Astrocyte of the spinal cord (primary cell): ENCODE data around the gene GJB2.

Experiments used
- DNase-seq: peaks from one replicate; pipeline ENCODE4 v3.0.0; 2011; ENCODE audit warnings: low read depth, low spot score
- H3K4me3 ChIP-seq: 2 replicates; pipeline ENCODE4 v1.5.1; 2011; ENCODE audit warnings: low read depth, mild to moderate bottlenecking, low read length, moderate library complexity
- in situ Hi-C: cut with HindIII; loops from 2 replicates; pipeline ENCODE4 v1.10.0; 2017; ENCODE audit warnings: low sequenced_read_pairs
- TF ChIP-seq, protein P1 (sequence below): IDR thresholded peaks from 2 replicates; pipeline ENCODE4 v1.5.1; 2012; ENCODE audit warnings: low read depth, mild to moderate bottlenecking, low read length, inconsistent platforms

GJB2 gene

GRCh38 chr13:20192836-20193161 is at the start of gene GJB2:
Gene GJB2 (minus strand): TSS chr13:20192938. CDS start chr13:20189581, 3,357 bp downstream.
- TF ChIP-seq, protein P1, sequence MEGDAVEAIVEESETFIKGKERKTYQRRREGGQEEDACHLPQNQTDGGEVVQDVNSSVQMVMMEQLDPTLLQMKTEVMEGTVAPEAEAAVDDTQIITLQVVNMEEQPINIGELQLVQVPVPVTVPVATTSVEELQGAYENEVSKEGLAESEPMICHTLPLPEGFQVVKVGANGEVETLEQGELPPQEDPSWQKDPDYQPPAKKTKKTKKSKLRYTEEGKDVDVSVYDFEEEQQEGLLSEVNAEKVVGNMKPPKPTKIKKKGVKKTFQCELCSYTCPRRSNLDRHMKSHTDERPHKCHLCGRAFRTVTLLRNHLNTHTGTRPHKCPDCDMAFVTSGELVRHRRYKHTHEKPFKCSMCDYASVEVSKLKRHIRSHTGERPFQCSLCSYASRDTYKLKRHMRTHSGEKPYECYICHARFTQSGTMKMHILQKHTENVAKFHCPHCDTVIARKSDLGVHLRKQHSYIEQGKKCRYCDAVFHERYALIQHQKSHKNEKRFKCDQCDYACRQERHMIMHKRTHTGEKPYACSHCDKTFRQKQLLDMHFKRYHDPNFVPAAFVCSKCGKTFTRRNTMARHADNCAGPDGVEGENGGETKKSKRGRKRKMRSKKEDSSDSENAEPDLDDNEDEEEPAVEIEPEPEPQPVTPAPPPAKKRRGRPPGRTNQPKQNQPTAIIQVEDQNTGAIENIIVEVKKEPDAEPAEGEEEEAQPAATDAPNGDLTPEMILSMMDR = no peak
- in situ Hi-C loops = loop anchor here (25.0 kb wide), 1 partner anchor 295 kb away; no protein-coding TSS in a partner anchor
- no peak for DNase-seq
- peak within 1 kb of the TSS; percentile 40 for H3K4me3 ChIP-seq

GRCh38 chr13:20241593-20241992 is 48.9 kb upstream of the GJB2 start:
- in situ Hi-C loops = no loop called here
- DNase-seq = no peak
- TF ChIP-seq, protein P1 = no peak
- H3K4me3 ChIP-seq = no peak overlapping the region

GRCh38 chr13:20239748-20240147 is 47.0 kb upstream of the GJB2 start:
- TF ChIP-seq, protein P1 = no peak
- no peak for DNase-seq
- no peak overlapping the region for H3K4me3 ChIP-seq
- in situ Hi-C loops = no loop called here

GRCh38 chr13:20232556-20233277 is 40.0 kb upstream of the GJB2 start:
- no peak overlapping the region for H3K4me3 ChIP-seq
- no peak for DNase-seq
- in situ Hi-C loops = no loop called here
- TF ChIP-seq, protein P1 = no peak

- no peak within 1 kb of the TSS for H3K4me3 ChIP-seq
- DNase-seq = no peak
- in situ Hi-C loops = no loop called here
These were observed 39.3 kb upstream of the GJB2 start, which contains the start of gene GJB6 for GRCh38 chr13:20231839-20232555. Gene GJB6 (minus strand): TSS chr13:20232319. CDS start chr13:20223480, 8,839 bp downstream.

More at GRCh38 chr13:20231839-20232555, 39.3 kb upstream of the GJB2 start, which contains the start of gene GJB6:
- TF ChIP-seq, protein P1 = no peak
